Upper lobe of left lung (tissue), 4 donors: ENCODE measurements around the gene TPSB2.

Source experiments
- CTCF ChIP-seq, 6 experiments: fragments of 450-650 bp in 4 of 6; fragments of 200-600 bp in 2 of 6; sonication (generic) in 2 of 6; IDR thresholded peaks; one replicate each; pipeline ENCODE4 v1.5.1; 2016 to 2019; ENCODE audit warnings: antibody characterized with exemption in 6 of 6
- EP300 ChIP-seq, 4 donors: sonication (generic); formaldehyde crosslinking; IDR thresholded peaks; one replicate each; pipeline ENCODE4 v1.5.1; 2017; ENCODE audit warnings: antibody characterized with exemption in 4 of 4, control low read depth in 2 of 4
- POLR2A ChIP-seq, 4 donors: fragments of 450-650 bp; IDR thresholded peaks; one replicate each; pipeline ENCODE4 v1.5.1; 2016 to 2017; ENCODE audit warnings: antibody characterized with exemption in 4 of 4, mild to moderate bottlenecking in 2 of 4
- POLR2AphosphoS5 ChIP-seq, 2 donors: sonication (generic); formaldehyde crosslinking; IDR thresholded peaks; one replicate each; pipeline ENCODE4 v1.5.1; 2017; ENCODE audit warnings: antibody characterized with exemption in 2 of 2

GRCh38 chr16:1198194-1198593, 31.8 kb downstream of the TPSB2 start:
- no peak for TF ChIP-seq CTCF (IDR thresholded peaks at IDR 0.05)
- no peak for TF ChIP-seq POLR2A (IDR thresholded peaks at IDR 0.05)
- TF ChIP-seq POLR2AphosphoS5 (IDR thresholded peaks at IDR 0.05): no peak
- no peak for TF ChIP-seq EP300 (IDR thresholded peaks at IDR 0.05)
